B cell (primary cell): ENCODE results near the gene PRAME. TPM values are rescaled to one million over a fixed set of nuclear protein-coding genes. Genes with fewer than 3 reads are reported as not detected.
"Not testable (repeated sequence)": the region's sequence is repeated elsewhere in the genome, so short reads cannot be mapped to it uniquely, and the experiment has no call there.

Source experiments
- ATAC-seq: fragments of 200-7000 bp; cut with Tn5 transposase; one replicate; pipeline ENCODE4 v1.10.0; 2021; ENCODE audit warnings: low read depth, mild to moderate bottlenecking, moderate number of reproducible peaks, moderate library complexity
- CTCF ChIA-PET: fragments of 350-600 bp; sonication (Branson Sonifier 250); formaldehyde crosslinking; loops from one replicate; lab custom pipeline; 2021; ENCODE audit warnings: antibody characterized with exemption, inconsistent platforms; lab: Charles Lee
- POLR2A ChIA-PET: fragments of 350-600 bp; sonication (Branson Sonifier 250); formaldehyde crosslinking; loops from one replicate; lab custom pipeline; 2021; ENCODE audit warnings: antibody characterized with exemption; lab: Charles Lee
- DNase-seq: peaks from one replicate; pipeline ENCODE4 v3.0.0; 2013
- H2AFZ ChIP-seq: 2 replicates; pipeline ENCODE4 v1.6.1; 2012; ENCODE audit warnings: mild to moderate bottlenecking, low read depth, low read length; ENCODE audit not compliant: insufficient read depth, poor library complexity, severe bottlenecking
- H3K27ac ChIP-seq, 2 donors: 1 replicate in 1 of 2; 2 replicates in 1 of 2; pipeline ENCODE4 v1.5.1; 2012 to 2013; ENCODE audit warnings: low read length in 2 of 2, mild to moderate bottlenecking in 2 of 2, moderate library complexity in 1 of 2
- H3K27me3 ChIP-seq, 4 experiments: fragments of 200-600 bp in 1 of 4; sonication (generic) in 1 of 4; replicated peaks in 1 of 4; 1 replicate in 2 of 4; 2 replicates in 2 of 4; pipeline versions ENCODE4 v1.6.1 to v1.7.0; 2013 to 2016; ENCODE audit warnings: low read length in 3 of 4, mild to moderate bottlenecking in 2 of 4, mixed read lengths in 1 of 4, moderate library complexity in 1 of 4; ENCODE audit not compliant: insufficient read depth in 4 of 4, control insufficient read depth in 3 of 4; ENCODE audit errors: control extremely low read depth in 1 of 4
- H3K36me3 ChIP-seq, 2 experiments: replicated peaks in 1 of 2; 1 replicate in 1 of 2; 2 replicates in 1 of 2; pipeline versions ENCODE4 v1.6.1 to v1.7.1; 2013; ENCODE audit warnings: low read length in 1 of 2; ENCODE audit not compliant: insufficient read depth in 2 of 2, control insufficient read depth in 1 of 2; ENCODE audit errors: control extremely low read depth in 1 of 2, extremely low read depth in 1 of 2
- H3K4me1 ChIP-seq, 2 donors: fragments of 200-600 bp in 1 of 2; sonication (generic) in 1 of 2; 1 replicate in 1 of 2; 2 replicates in 1 of 2; pipeline versions ENCODE4 v1.5.1 to v1.6.1; 2013 to 2017; ENCODE audit warnings: low read length in 2 of 2; ENCODE audit not compliant: control insufficient read depth in 2 of 2, insufficient read depth in 2 of 2
- H3K4me2 ChIP-seq: replicated peaks from 2 replicates; pipeline ENCODE3; 2012; ENCODE audit warnings: mild to moderate bottlenecking, low read depth, low read length; ENCODE audit not compliant: poor library complexity, severe bottlenecking
- H3K4me3 ChIP-seq, 5 experiments: fragments of 200-600 bp in 1 of 5; sonication (generic) in 1 of 5; 1 replicate in 3 of 5; 2 replicates in 2 of 5; pipeline versions ENCODE4 v1.5.1 to v1.7.0; 2011 to 2016; ENCODE audit warnings: low read length in 4 of 5, mild to moderate bottlenecking in 4 of 5, low read depth in 2 of 5, control low read depth in 1 of 5, moderate library complexity in 1 of 5; ENCODE audit not compliant: insufficient read depth in 1 of 5; ENCODE audit errors: control extremely low read depth in 1 of 5, extremely low read depth in 1 of 5
- H3K79me2 ChIP-seq: fragments of 200-600 bp; sonication (generic); one replicate; pipeline ENCODE4 v1.6.0; 2016; ENCODE audit warnings: low read length; ENCODE audit not compliant: control insufficient read depth, insufficient read depth
- H3K9ac ChIP-seq: fragments of 200-600 bp; sonication (generic); 2 replicates; pipeline ENCODE4 v1.6.1; 2017; ENCODE audit warnings: mild to moderate bottlenecking, low read length, moderate library complexity
- H3K9me3 ChIP-seq, 3 donors: one replicate each; pipeline versions ENCODE4 v1.6.1 to v1.7.1; 2013; ENCODE audit warnings: low read length in 2 of 3; ENCODE audit not compliant: control insufficient read depth in 2 of 3, insufficient read depth in 1 of 3; ENCODE audit errors: control extremely low read depth in 1 of 3
- H4K20me1 ChIP-seq: 2 replicates; pipeline ENCODE4 v1.6.0; 2012; ENCODE audit warnings: mild to moderate bottlenecking, low read length; ENCODE audit not compliant: insufficient read depth, control insufficient read depth, poor library complexity, severe bottlenecking
- H3K27ac Mint-ChIP-seq: one replicate; pipeline ENCODE4 v1.8.0; 2021; ENCODE audit warnings: mixed read lengths
- H3K27me3 Mint-ChIP-seq: one replicate; pipeline ENCODE4 v1.8.0; 2021; ENCODE audit warnings: mixed read lengths
- H3K4me1 Mint-ChIP-seq: one replicate; pipeline ENCODE4 v1.8.0; 2021; ENCODE audit warnings: mixed read lengths
- H3K4me3 Mint-ChIP-seq: one replicate; pipeline ENCODE4 v1.8.0; 2021; ENCODE audit warnings: mixed read lengths
- H3K9me3 Mint-ChIP-seq: one replicate; pipeline ENCODE4 v1.8.0; 2022; ENCODE audit warnings: mixed read lengths; ENCODE audit not compliant: insufficient read depth
- CTCF ChIP-seq: fragments of 200-600 bp; IDR thresholded peaks from one replicate; pipeline ENCODE4 v1.8.0; 2022; ENCODE audit warnings: antibody characterized with exemption, mild to moderate bottlenecking
- EZH2 ChIP-seq: IDR thresholded peaks from 2 replicates; pipeline ENCODE4 v1.6.1; 2012; ENCODE audit warnings: borderline replicate concordance, low read depth, mild to moderate bottlenecking, moderate library complexity, low read length; ENCODE audit not compliant: insufficient read depth, poor library complexity, severe bottlenecking
- WGBS: methylation state at CpG from one replicate; pipeline ENCODE4 v1.1.5; 2013; ENCODE audit warnings: missing lambda C conversion rate; ENCODE audit not compliant: insufficient coverage; 5-methylcytosine and 5-hydroxymethylcytosine counted together
- intact Hi-C: fragments of 100-400 bp; cut with micrococcal nuclease; formaldehyde crosslinking; loops from one replicate; pipeline ENCODE4 v1.10.0; 2022
- polyA plus RNA-seq: library from polyadenylated mRNA; depleted of rRNA; stranded (reverse); fragments of >200 nt; gene quantifications from 2 replicates; pipeline ENCODE4 v1.2.3, GENCODE V29; 2012
- total RNA-seq, 2 donors: library from RNA; stranded (reverse); fragments of 120-200 nt in 1 of 2; gene quantifications; 1 replicate in 1 of 2; 2 replicates in 1 of 2; pipeline versions ENCODE4 v1.2.3 to v1.2.4, GENCODE V29; 2013 to 2022

PRAME gene
- total and polyA plus RNA-seq, 2 donors (not counting 1 experiment from before 2014, with no cell fraction given) = 0.63 TPM; not detected in 1

- ChIA-PET POLR2A (no interaction called here), CTCF (no interaction called here)
- Histone ChIP-seq H4K20me1 (no peaks in the 10 kb centered on the region), H3K9ac (no peak overlapping the region), H3K36me3 (no peaks in the 10 kb centered on the region), H3K79me2 (no peaks in the 10 kb centered on the region), H3K9me3 (no peaks in the 10 kb centered on the region), H2AFZ (no peak overlapping the region), H3K27ac (no peak overlapping the region), H3K27me3 (peaks cover 0 to 10% (median 4%) of the 10 kb centered on the region in 4 experiments), H3K4me2 (no peak overlapping the region), H3K4me3 (no peak overlapping the region), H3K4me1 (no peaks in the 10 kb centered on the region)
- Mint-ChIP-seq H3K9me3 (no peaks in the 10 kb centered on the region), H3K27ac (no peak overlapping the region), H3K4me3 (no peak overlapping the region), H3K4me1 (no peaks in the 10 kb centered on the region), H3K27me3 (peaks cover 30% of the 10 kb centered on the region)
- 87% methylated on average over 3 of the region's 4 CpGs for WGBS
- ATAC-seq (no peak), DNase-seq (no peak)
- intact Hi-C loops = no loop called here
- TF ChIP-seq EZH2 (no peak), CTCF (no peak)
Observed at GRCh38 chr22:22516992-22517391, 42.1 kb downstream of the PRAME start.

- no peaks in the 10 kb centered on the region for H4K20me1 ChIP-seq
- peaks cover 2% of the 10 kb centered on the region for H3K9me3 Mint-ChIP-seq
- H3K27me3 Mint-ChIP-seq = peaks cover 30% of the 10 kb centered on the region
- DNase-seq (no peak), ATAC-seq (no peak)
- H3K27me3 ChIP-seq = peaks cover 0 to 10% (median 4%) of the 10 kb centered on the region in 4 experiments
- no peak overlapping the region for H3K27ac ChIP-seq
- no peak overlapping the region for H3K4me3 ChIP-seq
- H3K4me2 ChIP-seq = no peak overlapping the region
- H2AFZ ChIP-seq = no peak overlapping the region
- H3K4me1 Mint-ChIP-seq = no peaks in the 10 kb centered on the region
- ChIA-PET CTCF (no interaction called here), POLR2A (no interaction called here)
- no peak overlapping the region for H3K9ac ChIP-seq
- intact Hi-C loops = no loop called here
- H3K4me1 ChIP-seq = no peaks in the 10 kb centered on the region
- H3K27ac Mint-ChIP-seq = no peak overlapping the region
- no peaks in the 10 kb centered on the region for H3K79me2 ChIP-seq
- no peaks in the 10 kb centered on the region for H3K9me3 ChIP-seq
- H3K4me3 Mint-ChIP-seq = no peak overlapping the region
- no peak for TF ChIP-seq EZH2
- TF ChIP-seq CTCF = no peak
- no peaks in the 10 kb centered on the region for H3K36me3 ChIP-seq
Observed at GRCh38 chr22:22515890-22516289, 43.2 kb downstream of the PRAME start.

- 93% methylated on average over 5 of the region's 8 CpGs for WGBS
Observed at GRCh38 chr22:22514431-22514830, 44.6 kb downstream of the PRAME start.

More at GRCh38 chr22:22514431-22514830, 44.6 kb downstream of the PRAME start:
- H3K4me3 Mint-ChIP-seq, H3K9ac ChIP-seq, H3K4me3 ChIP-seq, ATAC-seq, H4K20me1 ChIP-seq, POLR2A ChIA-PET, H2AFZ ChIP-seq, H3K27ac Mint-ChIP-seq, H3K4me1 Mint-ChIP-seq, H3K4me2 ChIP-seq, DNase-seq, H3K4me1 ChIP-seq, H3K36me3 ChIP-seq, H3K9me3 ChIP-seq, H3K79me2 ChIP-seq, H3K27ac ChIP-seq, CTCF ChIA-PET, H3K9me3 Mint-ChIP-seq, intact Hi-C loops: not testable (repeated sequence)
- H3K27me3 Mint-ChIP-seq = peaks cover 30% of the 10 kb centered on the region
- H3K27me3 ChIP-seq = peaks cover 0 to 10% (median 4%) of the 10 kb centered on the region in 4 experiments
